H7 (cell line): Measurements from ENCODE around the gene DEFB125. TPM values are rescaled to one million over a fixed set of nuclear protein-coding genes. Genes with fewer than 3 reads are reported as not detected.
"Not testable (repeated sequence)": the region's sequence is repeated elsewhere in the genome, so short reads cannot be mapped to it uniquely, and the experiment has no call there.

Source experiments
- DNase-seq: peaks from one replicate; pipeline ENCODE4 v3.0.0; 2012
- H3K27me3 ChIP-seq: 2 replicates; pipeline ENCODE4 v1.6.0; 2011; ENCODE audit warnings: mild to moderate bottlenecking, low read length; ENCODE audit not compliant: control insufficient read depth, insufficient read depth
- H3K36me3 ChIP-seq: replicated peaks from 2 replicates; pipeline ENCODE4 v1.5.1; 2011; ENCODE audit warnings: low read length; ENCODE audit not compliant: control insufficient read depth, insufficient read depth
- H3K4me3 ChIP-seq: 2 replicates; pipeline ENCODE4 v1.5.1; 2011; ENCODE audit warnings: low read depth, mild to moderate bottlenecking, control low read depth, low read length, moderate library complexity; ENCODE audit not compliant: insufficient read depth
- total RNA-seq: library from RNA; depleted of rRNA; stranded (reverse); fragments of >200 nt; shearing (Covaris generic); gene quantifications from 2 replicates; pipeline ENCODE4 v1.2.3, GENCODE V29; 2014; rRNA removed

Gene DEFB125
- total RNA-seq, 1 experiment from 2014 or later, result not detected

- DNase-seq, result no peak
- Histone ChIP-seq H3K27me3 (no peaks in the 10 kb centered on the region), H3K36me3 (no peaks in the 10 kb centered on the region), H3K4me3 (no peak overlapping the region)
These were observed 16.0 kb downstream of the DEFB125 start for GRCh38 chr20:103456-103855.

GRCh38 chr20:112396-112795, 24.9 kb downstream of the DEFB125 start:
- DNase-seq, result no peak
- Histone ChIP-seq H3K4me3 (no peak overlapping the region), H3K27me3 (no peaks in the 10 kb centered on the region; the same call in 1 of the 2 replicates), H3K36me3 (no peaks in the 10 kb centered on the region)

GRCh38 chr20:117518-117917, 30.0 kb downstream of the DEFB125 start:
- Histone ChIP-seq H3K4me3 (no peak overlapping the region), H3K27me3 (no peaks in the 10 kb centered on the region; the same call in 1 of the 2 replicates), H3K36me3 (no peaks in the 10 kb centered on the region)
- no peak for DNase-seq

GRCh38 chr20:129786-130323, 42.4 kb downstream of the DEFB125 start:
- not testable (repeated sequence) for H3K36me3 ChIP-seq, DNase-seq, H3K27me3 ChIP-seq, H3K4me3 ChIP-seq

- no peaks in the 10 kb centered on the region for H3K27me3 ChIP-seq
- DNase-seq, result peak; percentile 5
- H3K4me3 ChIP-seq, result no peak overlapping the region
- no peaks in the 10 kb centered on the region for H3K36me3 ChIP-seq
These were observed 50.4 kb downstream of the DEFB125 start for GRCh38 chr20:137668-138490.

GRCh38 chr20:142290-142689, 54.8 kb downstream of the DEFB125 start, which contains the start of gene DEFB126:
Gene DEFB126 (plus strand): TSS chr20:142590. CDS start chr20:142629, 39 bp downstream.
- H3K36me3 ChIP-seq, result no peaks in the 10 kb centered on the region
- no peak for DNase-seq
- no peaks in the 10 kb centered on the region for H3K27me3 ChIP-seq
- H3K4me3 ChIP-seq, result no peak within 1 kb of the TSS

GRCh38 chr20:145877-146276, 58.4 kb downstream of the DEFB125 start:
- no peak for DNase-seq
- H3K27me3 ChIP-seq, result no peaks in the 10 kb centered on the region

More at GRCh38 chr20:145877-146276, 58.4 kb downstream of the DEFB125 start:
- H3K4me3 ChIP-seq, result no peak overlapping the region
- H3K36me3 ChIP-seq, result no peaks in the 10 kb centered on the region

Other genes starting within 250 kb of the DEFB125 start
- gene DEFB126, start 54.9 kb downstream of the DEFB125 start, total RNA-seq, result not detected in 2 replicates
- gene DEFB127, start 69.8 kb downstream of the DEFB125 start, total RNA-seq, result not detected in 2 replicates
- not detected in 2 replicates for gene DEFB128, start 102.0 kb downstream of the DEFB125 start, total RNA-seq
- gene DEFB129, start 139.6 kb downstream of the DEFB125 start, total RNA-seq, result not detected in 2 replicates
- not detected in 2 replicates for gene DEFB132, start 170.1 kb downstream of the DEFB125 start, total RNA-seq
- 1.7 and 2.1 TPM in 2 replicates for gene C20orf96, start 203.1 kb downstream of the DEFB125 start, total RNA-seq
- gene ZCCHC3, start 209.9 kb downstream of the DEFB125 start, total RNA-seq, result 24.0 and 27.9 TPM in 2 replicates
- gene SOX12, start 237.9 kb downstream of the DEFB125 start, total RNA-seq, result 14.7 and 15.7 TPM in 2 replicates